HG02571 (cell line): Measurements from ENCODE around the gene SHROOM3.

Source experiments
- ATAC-seq: cut with Tn5 transposase; IDR thresholded peaks from one replicate; pipeline ENCODE4 v1.9.1; 2021; ENCODE audit warnings: mild to moderate bottlenecking, moderate library complexity; ENCODE audit not compliant: unreplicated experiment

The SHROOM3 gene

DNA sequence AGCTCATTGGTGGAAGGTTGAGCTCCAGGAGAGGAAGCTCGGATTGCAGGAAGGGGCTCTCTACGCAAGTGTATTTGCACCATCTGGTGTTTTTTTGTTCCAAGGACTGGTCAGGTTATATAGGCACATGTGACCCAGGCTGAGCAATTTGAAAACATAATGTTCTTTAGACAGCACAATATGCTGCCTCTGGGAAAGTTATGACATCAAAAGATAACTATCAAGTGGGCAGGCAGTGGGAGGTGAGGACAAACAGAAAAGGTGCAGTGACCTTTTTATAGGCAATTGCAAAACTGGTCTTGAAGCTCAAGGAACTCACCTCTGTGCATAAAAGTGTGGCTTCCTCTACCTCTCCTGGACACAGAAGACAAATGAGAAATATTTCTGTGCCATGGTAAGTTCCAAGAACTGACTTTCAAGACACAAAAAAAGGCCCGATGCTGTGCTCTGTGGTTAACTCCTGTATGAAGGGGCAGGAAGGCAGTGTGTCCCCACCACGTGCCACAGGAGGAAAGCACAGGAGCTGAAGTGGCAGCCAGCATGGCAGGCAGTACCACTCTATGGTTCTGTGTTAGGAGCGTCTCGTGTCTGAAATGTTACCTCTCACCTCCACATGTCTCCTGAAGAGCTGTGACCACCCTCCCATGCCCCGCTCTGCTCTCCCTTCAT lies 128.6 kb downstream of the SHROOM3 start:
- ATAC-seq, result no peak

DNA sequence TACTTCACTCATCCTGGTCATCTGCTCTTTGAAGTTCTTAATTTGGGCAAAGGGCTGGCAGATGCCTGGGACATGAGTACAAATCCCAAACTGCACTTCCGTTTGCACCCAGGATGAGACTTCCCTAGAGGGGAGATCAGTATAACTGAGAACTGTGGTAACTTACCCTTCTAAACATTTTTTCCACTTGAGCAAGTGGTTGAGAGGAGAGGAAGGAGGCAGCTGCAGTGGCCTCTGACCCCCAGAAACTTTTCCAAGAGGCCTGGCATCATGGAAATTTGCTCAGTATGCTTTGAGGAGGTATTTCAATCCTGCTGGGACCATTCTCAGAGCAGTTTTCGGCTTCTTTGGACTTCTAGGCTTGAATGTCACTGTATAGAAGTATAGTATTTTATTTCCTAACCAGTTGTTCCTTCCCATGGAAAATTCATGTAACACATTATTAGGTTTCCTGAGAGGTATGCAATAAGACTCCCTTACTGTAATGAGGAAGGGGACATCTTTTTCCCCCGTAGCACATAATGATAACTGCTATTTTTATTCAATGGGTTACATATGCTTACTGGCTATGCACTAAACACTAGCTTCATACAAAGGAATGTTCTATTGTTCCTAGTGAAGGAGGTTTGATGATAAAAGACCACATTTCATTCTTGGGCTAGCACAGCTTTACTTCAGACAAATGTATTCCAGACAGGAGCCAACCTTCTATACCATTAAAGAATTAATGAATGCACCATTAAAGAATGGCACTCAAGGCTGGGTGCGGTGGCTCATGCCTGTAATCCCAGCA lies 129.3 kb downstream of the SHROOM3 start:
- no peak for ATAC-seq

DNA sequence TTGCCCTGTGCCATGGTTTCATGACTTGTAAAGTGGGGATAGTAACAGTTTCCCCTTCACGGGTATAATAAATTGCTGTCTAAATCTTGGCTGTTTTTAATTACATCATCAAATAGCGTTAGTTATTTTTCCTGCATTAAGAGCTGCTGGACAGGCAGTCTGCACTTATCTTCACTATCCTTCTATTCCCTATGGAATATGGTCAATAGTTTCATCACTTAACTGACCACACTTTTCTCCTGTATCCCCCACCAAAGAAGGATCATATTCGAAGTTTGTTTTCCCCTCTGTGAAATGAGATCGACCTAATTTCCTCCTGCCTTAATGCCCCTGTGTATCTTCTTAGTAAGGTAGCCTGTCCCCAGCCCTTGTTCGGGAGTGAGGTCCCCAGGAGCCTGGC lies 133.2 kb downstream of the SHROOM3 start:
- no peak for ATAC-seq

DNA sequence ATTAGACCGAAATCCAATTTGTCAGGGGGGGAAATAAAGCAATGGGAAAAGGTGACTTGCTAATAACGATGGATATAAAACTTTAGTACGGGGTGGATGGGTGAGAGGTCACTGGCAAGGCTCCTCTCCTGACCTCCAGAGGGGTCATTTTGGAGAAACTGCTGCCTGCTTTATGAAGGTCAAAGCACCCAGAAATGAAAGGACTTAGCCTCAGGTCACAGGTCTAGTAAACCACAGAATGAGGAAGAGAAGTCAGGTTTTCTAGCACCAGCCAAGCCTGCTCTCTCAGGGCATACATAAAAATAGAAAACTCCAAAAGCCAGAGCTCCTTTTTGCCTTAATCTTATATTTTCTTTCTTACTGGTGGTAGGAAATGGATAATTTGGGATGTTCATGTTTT lies 134.2 kb downstream of the SHROOM3 start:
- no peak for ATAC-seq

DNA sequence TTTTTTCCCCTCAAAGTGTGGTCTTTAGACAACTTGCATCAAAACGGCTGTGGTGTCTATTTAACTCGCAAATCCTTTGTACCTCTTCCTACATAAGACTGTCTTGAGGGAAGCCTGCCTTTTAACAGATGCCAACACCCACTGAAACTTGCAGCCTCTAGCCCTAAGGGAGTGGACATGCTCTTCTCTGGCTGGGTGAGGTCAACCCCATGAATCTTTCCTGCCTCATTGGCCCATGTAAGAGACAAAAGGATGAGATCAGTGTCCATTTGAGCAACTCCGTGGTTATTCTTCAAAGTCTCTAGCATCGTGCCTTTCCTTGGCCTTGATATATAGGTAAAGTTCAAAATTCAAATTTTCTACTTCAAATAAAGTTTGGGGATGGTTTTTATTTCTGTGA lies 134.7 kb downstream of the SHROOM3 start:
- ATAC-seq, result no peak

DNA sequence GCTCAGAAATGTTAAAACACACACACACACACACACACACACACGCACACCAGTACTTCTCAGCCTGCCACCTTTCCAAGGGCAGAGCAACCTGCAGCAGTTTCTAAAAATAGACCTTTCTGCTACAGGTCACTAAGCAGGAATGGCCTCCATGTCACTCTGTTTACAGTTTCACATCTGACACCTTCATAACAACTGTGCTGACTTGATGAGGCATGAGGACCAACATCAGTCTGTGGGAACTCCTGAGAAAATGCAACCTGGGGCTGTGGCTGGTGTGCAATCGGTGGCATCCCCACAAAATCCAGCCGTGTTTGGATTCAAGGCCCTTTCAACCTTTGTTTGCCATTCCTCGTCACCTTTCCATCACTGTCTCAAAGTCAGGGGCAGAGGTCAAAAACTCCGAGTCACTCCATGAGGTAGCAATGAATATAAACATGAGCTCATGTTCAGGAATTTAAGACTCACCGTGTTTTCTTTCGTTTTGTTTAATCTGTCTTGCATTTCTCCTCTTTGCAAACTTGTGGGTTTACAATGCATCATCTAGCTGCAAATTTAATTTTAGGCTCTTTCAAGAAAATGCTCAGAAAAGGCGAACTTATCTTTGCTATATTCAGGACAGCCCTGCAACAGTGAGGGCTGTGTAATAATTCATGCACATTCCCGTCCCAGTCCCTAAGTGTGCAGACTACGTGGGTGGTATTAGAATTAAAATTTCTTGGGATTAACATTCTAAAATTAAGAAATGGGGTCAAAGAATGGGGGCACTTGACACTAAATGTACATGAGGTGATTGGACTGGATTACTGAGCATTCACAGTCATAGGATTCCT lies 135.3 kb downstream of the SHROOM3 start:
- ATAC-seq, result no peak

DNA sequence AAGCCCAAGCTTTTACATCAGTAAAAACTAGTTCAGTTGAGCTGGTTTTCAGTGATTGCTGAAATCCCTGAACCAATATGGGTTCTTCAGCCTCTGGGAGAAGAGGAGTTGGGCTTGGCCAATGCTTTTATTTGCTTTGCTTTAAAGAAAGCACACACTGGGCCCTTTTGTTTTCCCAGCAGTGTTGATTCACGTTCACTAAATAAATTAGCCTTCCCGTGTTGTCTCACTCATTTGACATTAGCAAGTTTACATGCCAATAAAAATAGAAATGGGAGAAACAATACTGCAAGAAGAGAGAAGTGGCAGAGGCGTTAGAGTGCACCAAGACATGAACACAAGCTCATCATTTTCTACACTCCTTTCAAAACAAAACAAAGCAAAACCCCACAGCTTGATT lies 136.2 kb downstream of the SHROOM3 start:
- ATAC-seq, result no peak

DNA sequence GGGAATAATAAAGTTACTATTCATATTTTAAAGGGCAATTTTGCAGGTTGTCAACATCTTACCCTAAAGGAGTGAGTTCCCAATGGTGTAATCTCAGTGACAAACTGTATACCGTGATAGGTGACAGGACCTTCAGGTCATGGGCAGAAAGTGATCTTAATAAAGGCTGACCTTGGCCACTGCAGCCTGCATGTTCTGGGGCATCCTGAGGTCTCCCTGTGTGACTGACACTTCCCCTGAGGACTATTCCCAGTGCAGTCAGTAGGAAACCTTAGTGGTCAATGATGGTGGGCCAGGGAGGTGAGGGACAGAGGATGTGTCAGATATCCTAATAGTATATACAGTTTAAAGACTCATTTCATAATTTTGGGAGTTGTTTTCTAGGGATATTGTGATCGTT lies 137.2 kb downstream of the SHROOM3 start:
- no peak for ATAC-seq

DNA sequence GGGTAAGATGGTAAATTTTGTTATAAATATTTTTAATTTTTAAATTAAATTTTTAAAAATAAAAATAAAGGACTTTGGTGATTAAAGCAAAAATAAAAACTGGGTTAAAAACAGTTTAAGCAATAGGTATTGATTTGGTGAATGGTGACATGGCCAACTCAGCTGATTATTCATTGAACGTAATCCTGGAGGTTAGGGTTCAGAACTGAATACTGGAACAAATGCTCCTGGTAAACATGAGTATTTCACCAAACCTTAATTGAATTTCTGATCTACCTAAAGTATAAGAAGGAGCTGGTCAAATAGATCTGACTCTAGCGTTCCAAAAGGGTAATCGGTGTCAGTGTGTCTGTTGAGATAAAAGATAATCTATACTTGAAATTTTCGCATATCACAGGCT lies 141.8 kb downstream of the SHROOM3 start:
- no peak for ATAC-seq

DNA sequence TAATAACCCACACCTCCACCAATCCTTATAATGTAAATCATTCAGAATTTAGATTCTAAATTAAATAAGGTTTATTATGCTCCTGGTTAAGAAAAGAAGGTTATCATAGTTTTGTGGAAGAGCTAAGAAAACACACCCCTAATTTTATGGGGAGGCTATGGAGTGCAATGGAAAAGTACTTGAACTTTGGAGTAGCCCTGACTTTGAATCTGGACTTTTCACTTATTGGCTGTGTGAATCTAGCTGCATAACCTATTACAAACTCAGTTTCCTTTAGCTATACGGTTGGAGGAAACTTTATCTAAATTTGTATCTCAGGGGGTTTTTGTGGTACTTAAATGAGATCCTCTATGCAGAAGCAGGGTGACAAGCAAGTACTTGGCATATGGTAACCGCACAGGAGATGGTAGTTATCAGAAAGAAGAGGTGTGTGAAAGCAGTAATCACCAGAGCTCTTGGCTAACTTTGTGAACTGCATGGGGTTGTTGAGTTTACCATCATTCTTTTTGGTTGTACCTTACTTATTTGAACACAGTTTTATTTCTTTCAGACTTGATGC lies 143.1 kb downstream of the SHROOM3 start:
- ATAC-seq, result no peak

DNA sequence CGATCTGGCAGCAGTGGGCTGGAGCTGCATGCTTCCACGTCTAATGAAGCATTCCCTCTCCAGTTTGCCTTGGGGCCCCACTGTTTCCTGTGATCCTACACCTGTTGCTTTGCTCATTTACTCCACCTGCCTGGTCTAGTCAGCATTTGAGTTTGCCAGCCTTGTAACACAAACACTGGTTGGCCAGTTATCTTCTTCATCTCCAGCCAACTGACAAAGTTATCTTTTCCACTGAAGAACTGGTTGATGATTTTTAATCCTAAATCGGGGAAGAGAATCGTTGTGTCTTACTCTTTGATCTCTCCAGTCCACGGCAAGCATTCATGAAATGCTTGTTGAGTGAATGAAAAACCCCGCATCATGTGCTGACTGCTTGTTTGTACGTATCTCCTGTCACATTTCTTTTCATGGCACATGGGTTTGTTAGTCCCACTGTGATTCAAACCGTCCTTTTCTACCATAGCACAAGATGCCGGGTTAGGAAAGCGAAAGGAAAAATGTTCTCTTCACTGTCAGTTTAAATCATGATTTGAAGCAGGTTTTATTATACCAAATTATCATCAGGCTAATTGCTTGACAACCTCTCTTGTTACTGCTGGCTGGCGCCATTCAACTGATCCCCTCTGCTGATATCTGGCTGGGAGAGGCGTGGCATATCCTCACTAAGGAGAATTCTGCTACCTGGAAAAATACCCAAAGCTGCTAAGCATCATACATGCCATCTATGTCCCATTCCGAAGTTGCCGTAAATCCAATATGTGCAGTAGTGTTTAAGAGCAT lies 144.8 kb downstream of the SHROOM3 start:
- ATAC-seq, result no peak

DNA sequence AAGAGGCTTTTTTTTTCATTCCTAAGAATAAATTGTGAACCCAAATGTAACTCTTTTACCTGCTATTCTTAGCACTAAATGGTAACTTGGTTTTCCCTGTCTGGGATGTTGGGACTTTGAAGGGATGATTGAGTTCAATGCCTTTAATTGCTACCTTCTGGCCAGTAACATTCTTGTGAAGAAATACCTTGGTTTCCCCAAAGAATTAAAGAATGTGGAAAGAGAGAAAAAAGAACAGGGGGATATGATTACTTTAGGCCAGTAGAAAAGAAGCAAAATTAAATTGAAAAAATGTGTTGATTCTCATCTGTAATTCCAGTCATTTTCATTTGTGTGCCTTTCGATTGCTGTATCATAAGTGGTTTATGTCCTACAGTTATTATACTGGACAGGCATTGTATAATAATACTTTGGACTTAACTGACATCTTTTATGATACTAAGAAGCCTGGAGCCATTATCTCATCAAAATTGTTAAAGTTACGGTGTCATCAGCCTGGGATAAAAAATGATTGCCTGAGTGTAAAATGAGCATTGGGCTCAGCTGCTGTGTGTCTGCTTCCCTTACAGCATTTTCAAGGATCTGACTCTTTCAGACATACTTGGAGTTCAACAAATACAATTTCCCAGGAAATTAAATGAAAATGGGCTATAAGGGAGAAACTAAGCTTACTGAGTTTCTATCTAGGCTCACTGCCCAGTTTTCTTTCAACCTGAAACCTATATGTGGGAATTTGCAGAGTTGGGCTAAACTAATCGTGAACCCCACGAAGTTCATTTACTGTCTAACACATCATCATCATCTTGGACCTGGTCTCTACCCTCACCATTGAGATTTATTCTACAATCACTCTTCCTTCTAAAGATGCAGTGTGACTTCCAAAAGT lies 146.3 kb downstream of the SHROOM3 start:
- no peak for ATAC-seq

DNA sequence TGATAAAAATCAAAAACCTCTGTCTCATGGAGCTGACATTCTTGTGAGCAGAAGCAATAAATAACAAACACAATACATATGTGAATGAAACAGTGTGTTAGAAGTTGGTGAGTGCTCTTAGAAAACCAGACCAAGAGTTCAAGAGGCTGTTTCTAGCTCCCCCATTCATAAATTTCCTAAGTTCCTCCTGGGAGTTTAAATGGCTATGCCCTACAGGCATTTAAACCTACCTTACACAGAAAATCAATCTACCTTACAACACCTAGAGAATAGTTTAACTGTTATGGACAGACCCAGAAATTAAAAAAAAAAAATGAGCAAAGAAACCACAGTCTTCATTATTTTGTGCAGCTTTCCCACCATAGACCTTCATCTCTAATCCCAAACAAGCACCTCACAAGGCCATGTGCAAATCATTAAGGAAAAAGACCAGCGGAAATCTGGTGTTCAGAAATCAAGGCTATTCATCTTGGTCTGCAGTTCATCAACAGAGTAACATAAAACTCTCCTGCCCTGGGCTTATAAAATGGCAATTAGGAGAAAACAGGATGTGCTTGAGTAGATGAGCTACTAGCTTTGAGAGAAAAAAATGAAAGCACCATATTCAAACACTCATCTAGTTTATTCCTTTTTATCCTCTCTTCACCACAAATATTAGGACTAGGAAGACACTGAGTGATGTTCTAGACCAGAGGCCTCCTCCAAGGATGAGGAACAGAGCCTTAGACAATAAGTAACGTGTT lies 147.2 kb downstream of the SHROOM3 start:
- ATAC-seq, result no peak

DNA sequence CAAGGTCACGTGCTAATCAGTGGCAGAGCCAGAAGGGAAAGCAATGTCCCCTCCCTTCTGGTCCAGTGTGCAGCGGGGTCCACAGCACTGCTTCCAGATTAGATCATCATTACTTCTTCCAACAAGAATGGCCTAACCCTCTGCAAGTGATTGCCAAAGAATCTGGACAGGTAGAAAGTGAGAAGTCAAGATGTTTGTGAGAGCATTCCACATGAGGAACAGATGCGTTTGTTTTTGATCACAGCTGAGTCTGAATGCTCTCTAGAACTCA lies 147.7 kb downstream of the SHROOM3 start:
- ATAC-seq, result no peak

DNA sequence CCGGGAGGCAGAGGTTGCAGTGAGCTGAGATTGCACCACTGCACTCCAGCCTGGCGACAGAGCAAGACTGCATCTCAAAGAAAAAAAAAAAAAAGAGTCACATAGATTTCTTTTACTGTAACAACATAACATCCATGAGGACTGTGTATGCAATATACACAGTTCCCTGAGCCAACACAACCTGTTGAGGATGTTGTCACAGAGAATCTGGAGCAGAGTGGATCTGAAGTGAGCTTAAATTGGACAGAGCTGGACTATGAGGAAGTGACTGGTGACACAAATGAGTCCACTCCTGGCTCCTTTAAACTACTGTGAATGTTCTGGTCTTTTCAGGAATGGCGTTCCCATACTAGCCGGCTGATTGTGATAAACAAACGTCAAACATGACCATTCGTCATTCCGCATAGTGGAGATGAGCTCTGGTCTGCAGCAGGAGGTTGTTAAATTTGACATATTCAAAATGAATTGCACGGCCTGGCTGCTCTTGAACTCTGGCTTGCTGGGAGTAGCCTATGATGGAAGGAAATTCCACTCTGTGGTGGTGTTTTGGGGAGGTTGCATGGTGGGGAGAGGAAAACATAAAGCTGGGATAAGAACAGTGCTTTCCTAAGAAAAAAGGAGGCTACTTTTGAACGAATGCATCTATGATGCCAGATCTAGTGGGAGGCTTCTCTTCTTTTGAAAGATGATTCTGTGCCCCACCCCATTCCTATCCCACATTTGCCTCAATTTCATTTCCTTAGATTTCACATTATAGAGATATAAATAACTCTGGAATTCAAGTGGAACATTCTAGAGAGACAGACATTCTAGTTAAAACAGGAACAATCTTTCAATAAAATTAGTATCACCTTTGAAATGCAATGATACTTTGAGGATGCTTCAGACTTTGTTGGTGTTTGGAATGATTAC lies 149.5 kb downstream of the SHROOM3 start:
- no peak for ATAC-seq

DNA sequence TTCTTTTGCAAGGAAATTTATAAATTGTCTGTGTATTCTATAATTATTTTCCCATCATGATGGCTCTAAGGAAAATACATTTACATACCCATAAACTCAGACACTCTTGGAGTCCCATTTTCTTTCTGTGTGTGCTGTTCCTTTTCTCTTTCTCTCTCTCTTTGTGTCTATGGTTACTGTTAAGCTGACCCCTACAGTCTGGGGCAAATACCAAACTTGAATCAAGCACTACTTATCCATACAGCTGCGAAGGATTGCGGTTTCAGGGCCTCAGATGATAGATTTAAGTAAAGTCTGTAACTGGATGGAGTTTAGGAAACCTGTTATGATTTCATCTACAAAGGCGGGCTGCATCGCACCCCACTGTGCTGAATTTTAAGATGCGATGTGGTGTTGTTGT lies 150.2 kb downstream of the SHROOM3 start:
- ATAC-seq, result no peak

DNA sequence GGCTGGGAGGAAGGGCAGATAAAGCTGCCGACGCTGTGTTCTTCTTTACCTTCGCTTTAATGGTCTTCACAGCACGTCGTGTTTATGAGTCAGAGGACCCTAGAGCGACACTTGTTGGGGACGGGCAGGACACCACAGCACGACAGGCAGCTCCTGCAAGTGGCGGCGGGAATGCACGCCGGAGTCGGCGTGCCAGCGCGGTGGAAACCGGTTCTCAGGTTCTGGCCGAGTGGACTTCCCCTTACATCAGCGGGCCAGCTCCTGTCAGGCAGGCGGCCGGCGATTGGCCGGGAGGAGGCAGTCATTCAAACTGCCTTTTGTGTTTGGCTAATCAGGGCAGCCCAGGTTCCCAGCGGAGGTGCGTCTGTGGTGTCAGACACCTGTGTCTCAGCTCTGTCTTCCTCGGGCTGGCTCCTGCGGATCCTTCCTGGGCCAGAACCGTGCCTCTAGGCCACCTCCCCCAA lies 150.9 kb downstream of the SHROOM3 start:
- peak; percentile 67 for ATAC-seq

DNA sequence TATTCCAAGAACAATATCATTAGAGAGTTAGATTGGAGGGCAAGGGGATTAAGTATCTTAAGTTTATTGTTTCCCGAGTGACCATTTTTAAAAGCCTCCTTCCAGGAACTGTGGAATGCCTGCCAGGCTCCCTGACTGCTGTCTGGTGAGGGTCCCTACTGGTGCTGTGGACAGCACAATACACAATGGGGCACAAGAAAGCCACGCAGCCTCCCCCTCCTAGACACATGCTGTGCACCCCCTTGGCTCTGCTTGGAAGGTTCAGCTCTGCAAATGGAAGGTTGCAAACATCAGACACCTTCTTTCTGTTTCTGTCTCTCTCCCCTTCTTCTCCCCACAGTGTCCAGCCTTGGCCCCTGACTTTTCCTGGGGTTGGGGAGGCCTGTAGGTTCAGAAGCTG lies 153.2 kb downstream of the SHROOM3 start:
- ATAC-seq, result no peak
